ENCODE measurements around the gene HSPB1. TPM values are rescaled to one million over a fixed set of nuclear protein-coding genes. Genes with fewer than 3 reads are reported as not detected.

The HSPB1 gene
- total RNA-seq, 3 donors from 2014 or later (not counting 1 experiment from before 2014, with no cell fraction given): 14.4 to 15.9 (median 14.7) TPM

- Histone ChIP-seq H3K27ac (ENCODE audit: low read length) (no peak overlapping the region), H3K36me3 (ENCODE audit: control insufficient read depth, insufficient read depth, low read length) (no peaks in the 10 kb centered on the region), H3K4me3 (ENCODE audit: low read length) (no peak overlapping the region), H3K4me1 (ENCODE audit: control insufficient read depth, insufficient read depth, low read length) (peaks cover 11% of the 10 kb centered on the region), H3K27me3 (ENCODE audit: control insufficient read depth, insufficient read depth, low read length) (peaks cover 24% of the 10 kb centered on the region), H3K9me3 (ENCODE audit: control insufficient read depth, insufficient read depth, low read length) (no peaks in the 10 kb centered on the region)
- WGBS (ENCODE audit: insufficient coverage): 5% methylated on average over 96 of the region's 98 CpGs
- Mint-ChIP-seq H3K27ac (peak overlapping the region in 1 of 2 donors; percentile 51), H3K4me1 (peaks cover 7 to 16% of the 10 kb centered on the region in 2 donors), H3K9me3 (no peaks in the 10 kb centered on the region), H3K27me3 (ENCODE audit: low read depth in 2 of 2) (peaks cover 41 to 42% of the 10 kb centered on the region in 2 donors), H3K36me3 (no peaks in the 10 kb centered on the region), H3K4me3 (peak overlapping the region; percentile 83)
- DNase-seq (peak in 1 of 2 donors; percentile 34), ATAC-seq (peak; percentile 30 to 60 (median 51))
- intact Hi-C loops (cut with micrococcal nuclease): no loop called here
- TF ChIP-seq CTCF (IDR thresholded peaks at IDR 0.05): no peak
Measured at GRCh38 chr7:76282344-76283253, 19.9 kb upstream of the HSPB1 start.

- no peaks in the 10 kb centered on the region for H3K9me3 Mint-ChIP-seq
- no peak overlapping the region for H3K27ac ChIP-seq (ENCODE audit: low read length)
- TF ChIP-seq CTCF (IDR thresholded peaks at IDR 0.05): no peak
- peaks cover 41 to 42% of the 10 kb centered on the region in 2 donors for H3K27me3 Mint-ChIP-seq (ENCODE audit: low read depth in 2 of 2)
- ATAC-seq (no peak), DNase-seq (no peak)
- no peak overlapping the region for H3K4me3 ChIP-seq (ENCODE audit: low read length)
- intact Hi-C loops (cut with micrococcal nuclease): no loop called here
- peaks cover 11% of the 10 kb centered on the region for H3K4me1 ChIP-seq (ENCODE audit: control insufficient read depth, insufficient read depth, low read length)
- no peaks in the 10 kb centered on the region for H3K9me3 ChIP-seq (ENCODE audit: control insufficient read depth, insufficient read depth, low read length)
- no peak overlapping the region for H3K27ac Mint-ChIP-seq
- H3K4me3 Mint-ChIP-seq: peak overlapping the region; percentile 71
- 92% methylated on average over 17 of the region's 17 CpGs for WGBS (ENCODE audit: insufficient coverage)
- peaks cover 7 to 16% of the 10 kb centered on the region in 2 donors for H3K4me1 Mint-ChIP-seq
- peaks cover 24% of the 10 kb centered on the region for H3K27me3 ChIP-seq (ENCODE audit: control insufficient read depth, insufficient read depth, low read length)
- H3K36me3 ChIP-seq (ENCODE audit: control insufficient read depth, insufficient read depth, low read length): no peaks in the 10 kb centered on the region
- no peaks in the 10 kb centered on the region for H3K36me3 Mint-ChIP-seq
Measured at GRCh38 chr7:76283254-76284159, 19.0 kb upstream of the HSPB1 start.

GRCh38 chr7:76285604-76286374, 16.7 kb upstream of the HSPB1 start:
- 95% methylated on average over 29 of the region's 29 CpGs for WGBS (ENCODE audit: insufficient coverage)
- Mint-ChIP-seq H3K36me3 (no peaks in the 10 kb centered on the region), H3K9me3 (no peaks in the 10 kb centered on the region), H3K27ac (no peak overlapping the region), H3K4me3 (no peak overlapping the region), H3K4me1 (peaks cover 6 to 15% of the 10 kb centered on the region in 2 donors), H3K27me3 (ENCODE audit: low read depth in 2 of 2) (peaks cover 23 to 31% of the 10 kb centered on the region in 2 donors)
- Histone ChIP-seq H3K36me3 (ENCODE audit: control insufficient read depth, insufficient read depth, low read length) (no peaks in the 10 kb centered on the region), H3K27ac (ENCODE audit: low read length) (no peak overlapping the region), H3K4me3 (ENCODE audit: low read length) (no peak overlapping the region), H3K27me3 (ENCODE audit: control insufficient read depth, insufficient read depth, low read length) (peaks cover 24% of the 10 kb centered on the region), H3K9me3 (ENCODE audit: control insufficient read depth, insufficient read depth, low read length) (no peaks in the 10 kb centered on the region), H3K4me1 (ENCODE audit: control insufficient read depth, insufficient read depth, low read length) (peaks cover 11% of the 10 kb centered on the region)
- intact Hi-C loops (cut with micrococcal nuclease): no loop called here
- TF ChIP-seq CTCF (IDR thresholded peaks at IDR 0.05): no peak
- DNase-seq (no peak), ATAC-seq (no peak)
